ENCODE results near the gene GLRX3. TPM values are rescaled to one million over a fixed set of nuclear protein-coding genes. Genes with fewer than 3 reads are reported as not detected.

GLRX3 gene
- total RNA-seq, 2 experiments from 2014 or later = 73.8 to 83.7 TPM

GRCh38 chr10:130222381-130222780 lies 86.2 kb downstream of the GLRX3 start:
- no peaks in the 10 kb centered on the region for H3K4me1 Mint-ChIP-seq
- POLR2A ChIA-PET = no interaction called here
- H3K4me3 Mint-ChIP-seq = no peak overlapping the region
- no peak overlapping the region for H3K27ac Mint-ChIP-seq
- DNase-seq = no peak
- no peaks in the 10 kb centered on the region for H3K9me3 Mint-ChIP-seq
- CTCF ChIA-PET = no interaction called here
- no peaks in the 10 kb centered on the region for H3K36me3 Mint-ChIP-seq (ENCODE audit: low read depth)
- H3K27me3 Mint-ChIP-seq = peaks cover 2% of the 10 kb centered on the region

GRCh38 chr10:130224228-130224627 lies 88.0 kb downstream of the GLRX3 start:
- ChIA-PET POLR2A (no interaction called here), CTCF (no interaction called here)
- peaks cover 2% of the 10 kb centered on the region for H3K27me3 Mint-ChIP-seq
- no peak for DNase-seq
- no peaks in the 10 kb centered on the region for H3K9me3 Mint-ChIP-seq
- no peaks in the 10 kb centered on the region for H3K4me1 Mint-ChIP-seq
- H3K36me3 Mint-ChIP-seq (ENCODE audit: low read depth) = no peaks in the 10 kb centered on the region
- no peak overlapping the region for H3K4me3 Mint-ChIP-seq
- H3K27ac Mint-ChIP-seq = no peak overlapping the region

- Mint-ChIP-seq H3K4me3 (no peak overlapping the region), H3K27me3 (peaks cover 2% of the 10 kb centered on the region), H3K36me3 (ENCODE audit: low read depth) (no peaks in the 10 kb centered on the region), H3K9me3 (no peaks in the 10 kb centered on the region), H3K4me1 (no peaks in the 10 kb centered on the region), H3K27ac (no peak overlapping the region)
- ChIA-PET CTCF (no interaction called here), POLR2A (no interaction called here)
- no peak for DNase-seq
Observed at GRCh38 chr10:130226012-130226411, 89.8 kb downstream of the GLRX3 start.

GRCh38 chr10:130227883-130228282 lies 91.7 kb downstream of the GLRX3 start:
- no peaks in the 10 kb centered on the region for H3K4me1 Mint-ChIP-seq
- ChIA-PET CTCF (no interaction called here), POLR2A (no interaction called here)
- DNase-seq = no peak
- no peaks in the 10 kb centered on the region for H3K36me3 Mint-ChIP-seq (ENCODE audit: low read depth)
- no peak overlapping the region for H3K4me3 Mint-ChIP-seq
- peaks cover 2% of the 10 kb centered on the region for H3K27me3 Mint-ChIP-seq
- no peaks in the 10 kb centered on the region for H3K9me3 Mint-ChIP-seq
- no peak overlapping the region for H3K27ac Mint-ChIP-seq

Other genes with a start within 250 kb of the GLRX3 start
- gene EBF3, start 172.1 kb upstream of the GLRX3 start, total RNA-seq = not detected
- gene C10orf143, start 25.6 kb upstream of the GLRX3 start, total RNA-seq = 1 to 10 TPM; 2.5 TPM

Measured in activated CD4-positive, alpha-beta memory T cell treated with anti-CD3 and anti-CD28 coated beads, Interleukin-2, amount 10 ng/mL, durations not matched to agents 7 days and 5 days (primary cell).